HG02759 (cell line): ENCODE results near the gene FBN1.

ENCODE experiments used
- ATAC-seq: cut with Tn5 transposase; IDR thresholded peaks from one replicate; pipeline ENCODE4 v1.9.1; 2021; ENCODE audit warnings: mild to moderate bottlenecking, moderate library complexity; ENCODE audit not compliant: unreplicated experiment

The FBN1 gene

DNA sequence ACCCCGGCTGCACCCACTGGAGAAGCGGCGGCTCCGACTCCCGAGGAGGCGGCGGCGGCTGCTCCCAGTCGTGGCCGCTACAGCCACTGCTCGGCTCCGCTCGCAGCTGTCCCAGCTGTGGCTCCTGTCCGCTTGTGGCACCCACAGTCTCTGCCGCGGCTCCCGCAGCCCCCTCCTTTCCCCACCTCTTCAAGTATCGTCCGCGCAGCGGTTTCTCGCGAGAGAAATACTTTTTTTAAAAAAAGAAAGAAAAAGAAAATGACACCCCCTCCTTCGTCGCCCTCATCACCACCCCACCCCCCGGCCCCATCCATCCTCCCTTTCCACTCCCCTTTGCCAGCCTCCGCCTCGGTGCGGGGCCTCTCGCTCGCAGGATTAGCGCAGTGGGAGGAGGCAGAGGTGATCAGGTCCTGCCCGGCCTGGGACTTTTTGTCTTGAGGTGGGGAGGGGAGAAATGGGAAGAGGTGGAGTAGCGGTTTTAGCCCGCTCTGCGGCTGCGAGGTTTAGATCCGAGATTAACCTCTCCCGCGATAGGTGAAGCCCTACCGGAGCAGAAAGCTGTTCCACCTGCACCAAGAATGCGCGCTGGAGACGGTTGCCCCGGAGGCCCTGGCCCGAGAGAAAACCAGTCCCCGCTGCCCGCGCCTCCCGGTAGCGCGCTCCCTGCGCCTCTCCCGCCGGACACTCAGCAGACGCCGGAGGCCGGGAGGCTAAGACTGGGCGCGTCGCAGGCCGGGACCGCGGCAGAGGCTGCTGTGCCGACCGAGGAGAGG is at the start of gene FBN1:
Gene FBN1 (minus strand): TSS at position 152 of the 773 bp plus-strand sequence. CDS start 940 bp downstream, outside the sequence.
- peak; percentile 67 for ATAC-seq

DNA sequence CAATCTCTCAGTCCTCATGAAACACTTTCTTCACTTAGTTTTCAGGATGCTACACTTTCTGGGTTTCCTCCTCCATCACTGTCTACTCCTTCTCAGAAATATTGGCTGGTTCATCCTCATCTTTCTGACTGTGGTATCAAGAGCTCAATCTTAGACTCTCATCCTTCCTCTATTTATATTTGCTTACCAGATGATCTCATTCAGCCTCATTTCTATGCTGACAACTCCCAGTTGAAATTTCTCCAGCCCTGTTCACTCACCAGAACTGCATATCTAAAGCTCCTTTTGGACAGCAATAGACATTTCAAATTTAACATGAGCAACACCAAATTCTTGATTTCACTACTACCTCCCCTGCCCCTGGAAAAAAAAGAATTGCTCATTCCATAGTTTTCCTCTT is 48.0 kb upstream of the FBN1 start:
- no peak for ATAC-seq

DNA sequence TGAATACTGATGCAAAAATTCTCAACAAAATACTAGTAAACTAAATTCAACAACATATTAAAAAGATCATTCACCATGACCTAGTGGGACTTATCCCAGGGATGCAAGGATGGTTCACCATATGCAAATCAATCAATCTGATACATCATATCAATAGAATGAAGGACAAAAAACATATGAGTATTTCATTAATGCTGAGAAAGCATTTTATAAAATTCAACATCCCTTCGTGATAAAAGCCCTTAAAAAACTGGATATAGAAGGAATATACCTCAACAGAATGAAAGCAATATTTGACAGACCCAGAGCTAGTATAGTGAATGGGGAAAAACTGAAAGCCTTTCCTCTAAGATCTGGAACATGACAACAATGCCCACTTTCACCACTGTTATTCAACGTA is 43.0 kb upstream of the FBN1 start:
- no peak for ATAC-seq

DNA sequence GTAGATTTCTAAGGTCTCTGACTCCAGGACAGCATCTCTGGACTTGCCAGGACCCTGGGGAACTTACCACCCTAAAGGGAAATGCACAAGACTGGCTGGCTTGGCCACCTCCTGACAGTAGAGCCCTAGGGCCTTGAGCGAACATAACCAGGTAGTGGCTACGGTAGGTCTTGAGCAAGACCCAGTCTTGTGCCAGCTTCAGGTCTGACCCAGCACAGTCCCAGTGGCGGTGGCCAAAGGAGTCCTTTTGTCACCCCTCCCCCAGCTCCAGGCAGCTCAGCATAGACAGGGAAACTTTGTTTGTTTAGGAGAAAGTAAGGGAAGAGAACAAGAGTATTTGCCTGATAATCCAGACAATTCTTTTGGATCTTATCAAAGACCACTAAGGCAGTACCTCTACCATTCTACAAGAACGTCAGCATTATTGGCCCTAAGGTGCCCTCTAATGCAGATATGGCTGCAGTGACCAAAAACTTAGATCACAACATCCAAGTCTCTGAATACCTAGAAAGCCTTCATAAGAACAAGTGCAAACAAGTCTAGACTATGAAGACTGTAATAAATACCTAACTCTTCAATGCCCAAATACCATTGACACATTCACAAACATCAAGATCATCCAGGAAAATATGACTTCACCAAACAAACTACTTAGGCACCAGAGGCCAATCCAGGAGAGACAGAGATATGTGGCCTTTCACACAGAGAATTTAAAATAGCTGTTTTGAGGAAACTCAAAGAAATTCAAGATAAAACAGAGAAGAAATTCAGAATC is 38.7 kb upstream of the FBN1 start:
- ATAC-seq = no peak

DNA sequence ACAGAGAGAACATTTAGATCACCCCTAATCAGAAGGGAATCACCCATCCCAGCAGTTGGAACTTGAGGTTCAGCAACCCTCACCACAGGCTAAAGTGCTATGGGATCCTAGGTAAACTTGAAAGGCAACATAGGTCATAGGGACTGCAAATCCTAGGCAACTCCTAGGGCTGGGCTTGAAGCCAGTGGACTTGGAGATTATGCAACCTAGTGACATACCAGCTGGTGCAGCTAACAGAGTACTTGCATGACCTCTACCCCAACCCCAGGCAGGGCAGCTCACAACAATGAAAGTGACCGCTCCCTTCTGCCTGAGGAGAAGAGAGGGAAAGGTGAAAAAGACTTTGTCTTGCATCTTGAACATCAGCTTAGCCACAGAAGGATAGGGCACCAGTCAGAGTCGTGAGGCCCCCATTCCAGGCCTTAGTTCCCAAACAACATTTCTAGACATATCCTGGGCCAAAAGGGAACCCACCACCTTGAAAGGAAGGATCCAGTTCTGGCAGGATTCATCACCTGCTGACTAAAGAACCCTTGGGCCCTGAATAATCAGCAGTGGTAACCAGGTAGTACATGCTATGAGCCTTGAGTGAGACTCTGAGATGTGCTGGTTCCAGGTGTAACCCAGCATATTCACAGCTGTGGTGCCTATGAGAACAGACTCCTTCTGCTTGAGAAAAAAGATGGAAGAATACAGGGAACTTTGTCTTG is 37.6 kb upstream of the FBN1 start:
- ATAC-seq = no peak

DNA sequence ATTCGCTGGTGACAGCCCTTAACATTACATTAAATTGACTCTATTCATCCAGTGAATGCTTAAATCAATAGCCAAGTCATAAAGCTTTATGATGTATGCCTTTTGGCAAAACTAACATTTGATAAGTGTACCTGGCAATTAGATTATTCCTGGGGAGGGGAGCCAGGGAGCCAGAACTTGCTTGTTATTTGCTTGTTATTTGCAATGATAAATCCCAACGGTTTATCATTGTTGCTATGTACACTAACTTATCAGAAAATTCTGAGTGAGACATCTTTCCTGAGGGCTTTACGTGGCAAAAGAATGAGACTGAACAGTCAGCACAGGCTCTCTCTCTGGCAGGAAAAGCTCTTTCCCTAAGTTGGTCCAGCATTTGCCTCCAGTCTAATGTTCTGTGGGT is 35.8 kb upstream of the FBN1 start:
- no peak for ATAC-seq

DNA sequence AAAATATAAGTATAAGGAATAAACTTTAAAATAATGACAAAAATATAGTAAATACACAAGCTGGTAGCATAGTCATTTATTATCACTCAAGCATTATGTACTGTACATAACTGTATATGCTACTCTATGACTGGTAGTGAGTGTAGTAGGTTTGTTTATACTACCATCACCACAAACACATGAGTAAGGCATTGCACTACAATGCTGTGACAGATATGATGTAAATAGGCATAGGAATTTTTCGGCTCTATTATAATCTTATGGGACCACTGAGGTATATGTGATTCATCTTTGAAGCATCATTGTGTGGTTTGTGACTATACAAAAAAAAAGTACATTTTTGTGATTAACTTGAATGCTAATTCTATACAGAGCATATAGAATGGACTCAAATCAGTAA is 35.3 kb upstream of the FBN1 start:
- ATAC-seq = no peak

DNA sequence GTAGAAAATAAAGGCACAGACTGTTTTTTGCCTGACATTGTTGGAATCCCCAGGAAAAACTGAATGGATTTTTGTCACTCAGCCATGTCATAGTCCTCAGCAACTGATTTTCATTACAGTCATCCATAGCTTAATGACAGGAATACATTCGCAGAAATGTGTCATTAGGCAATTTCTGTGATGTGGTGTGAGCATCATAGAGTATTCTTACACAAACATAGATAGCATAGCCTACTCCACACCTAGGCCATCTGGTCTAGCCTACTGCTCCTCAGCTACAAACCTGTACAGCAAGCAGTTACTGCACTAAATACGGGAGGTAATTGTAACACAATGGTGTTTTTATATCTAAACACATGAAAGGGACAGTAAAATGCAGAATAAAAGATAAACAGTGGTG is 34.4 kb upstream of the FBN1 start:
- no peak for ATAC-seq

DNA sequence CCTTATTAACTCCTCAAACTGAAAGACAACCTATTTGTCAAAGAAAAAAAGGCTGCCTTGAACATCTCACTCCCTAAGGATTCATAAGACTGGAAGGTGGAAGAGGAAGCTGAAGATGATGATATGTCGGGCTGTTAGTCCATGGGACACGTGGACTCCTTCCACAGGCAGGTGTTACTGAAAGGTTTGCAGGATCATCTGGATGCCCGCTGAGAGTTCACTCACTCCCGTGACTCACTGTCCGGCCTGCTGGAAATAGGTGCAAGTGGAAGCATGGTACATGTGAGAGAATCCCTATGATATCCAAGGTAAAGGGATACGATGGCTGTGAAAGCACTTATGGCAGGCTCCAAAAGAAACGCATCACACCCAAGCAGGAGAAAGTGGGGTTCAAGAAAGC is 33.3 kb upstream of the FBN1 start:
- ATAC-seq = no peak

DNA sequence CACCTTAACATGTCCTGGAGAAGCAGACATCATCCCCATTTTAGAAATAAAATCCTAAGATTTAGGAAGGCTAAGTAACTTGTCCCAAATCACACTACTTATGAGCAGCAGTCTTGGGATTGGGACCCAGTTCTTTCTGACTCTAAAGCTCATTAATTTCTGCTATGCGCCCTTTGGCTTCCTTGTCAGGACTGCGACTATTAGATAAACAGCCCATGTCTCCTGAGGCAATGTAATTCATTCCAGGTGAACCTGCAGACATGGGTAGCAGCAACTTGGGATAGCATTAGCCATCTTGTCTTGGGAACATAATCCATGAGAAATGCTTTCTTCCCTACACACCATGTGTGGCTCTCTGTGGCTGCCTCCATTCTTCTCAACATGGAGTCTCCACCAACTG is 32.3 kb upstream of the FBN1 start:
- ATAC-seq = no peak

DNA sequence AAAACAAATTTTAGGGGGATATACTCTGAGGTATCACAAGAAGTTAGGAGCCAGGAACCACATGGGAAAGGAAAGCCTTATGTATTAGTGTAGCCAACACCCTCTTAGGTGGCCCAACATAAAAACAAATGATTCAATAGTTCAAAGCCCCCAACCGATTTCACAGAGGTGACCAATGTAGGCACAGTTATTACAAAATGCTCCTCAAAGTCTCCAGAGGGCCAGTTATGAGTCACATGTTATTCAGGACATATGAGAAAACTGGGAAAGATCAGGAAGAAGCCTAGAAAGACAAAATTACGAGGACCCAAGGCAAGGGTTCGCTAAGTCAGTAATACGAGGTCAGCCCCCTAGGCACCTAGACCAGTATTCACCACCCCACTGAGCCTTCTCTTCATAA is 29.9 kb upstream of the FBN1 start:
- ATAC-seq = no peak

DNA sequence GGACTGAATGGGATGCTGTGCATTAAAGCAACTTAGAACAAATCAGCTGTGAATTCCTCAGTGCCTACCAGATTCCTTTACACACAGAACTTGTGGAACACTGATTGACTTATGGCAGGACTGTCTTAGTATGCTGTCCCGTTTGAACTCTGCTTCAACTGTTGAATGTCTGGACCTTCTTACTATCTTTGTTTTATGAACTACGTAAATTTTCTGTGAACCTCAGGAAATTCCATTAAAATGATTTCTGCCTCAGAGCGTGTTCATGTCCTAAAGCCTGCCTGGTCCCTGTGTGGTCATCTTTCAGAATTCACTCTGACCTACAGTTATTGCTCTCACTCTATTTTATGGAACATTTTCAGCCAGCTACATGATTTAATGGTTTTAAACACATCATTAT is 29.4 kb upstream of the FBN1 start:
- ATAC-seq = no peak

DNA sequence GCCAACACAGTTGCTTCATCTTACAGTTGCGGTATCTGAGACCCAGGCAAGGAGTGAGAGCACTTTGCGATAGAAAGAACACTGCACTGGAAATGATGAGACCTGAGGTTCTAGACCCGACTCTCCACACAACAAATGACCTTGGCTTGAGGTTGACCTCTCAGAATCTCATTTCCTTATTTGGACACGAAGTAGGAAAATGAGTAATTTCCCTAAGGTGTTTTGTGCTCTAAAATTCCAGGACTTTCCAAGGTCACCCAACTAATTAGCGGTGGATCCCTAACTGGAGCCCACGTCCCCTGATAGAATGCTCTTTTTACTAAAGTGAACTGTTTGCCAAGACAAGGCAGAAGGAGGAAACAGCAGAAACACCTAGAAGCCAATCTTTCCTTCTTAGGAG is 26.7 kb upstream of the FBN1 start:
- no peak for ATAC-seq

DNA sequence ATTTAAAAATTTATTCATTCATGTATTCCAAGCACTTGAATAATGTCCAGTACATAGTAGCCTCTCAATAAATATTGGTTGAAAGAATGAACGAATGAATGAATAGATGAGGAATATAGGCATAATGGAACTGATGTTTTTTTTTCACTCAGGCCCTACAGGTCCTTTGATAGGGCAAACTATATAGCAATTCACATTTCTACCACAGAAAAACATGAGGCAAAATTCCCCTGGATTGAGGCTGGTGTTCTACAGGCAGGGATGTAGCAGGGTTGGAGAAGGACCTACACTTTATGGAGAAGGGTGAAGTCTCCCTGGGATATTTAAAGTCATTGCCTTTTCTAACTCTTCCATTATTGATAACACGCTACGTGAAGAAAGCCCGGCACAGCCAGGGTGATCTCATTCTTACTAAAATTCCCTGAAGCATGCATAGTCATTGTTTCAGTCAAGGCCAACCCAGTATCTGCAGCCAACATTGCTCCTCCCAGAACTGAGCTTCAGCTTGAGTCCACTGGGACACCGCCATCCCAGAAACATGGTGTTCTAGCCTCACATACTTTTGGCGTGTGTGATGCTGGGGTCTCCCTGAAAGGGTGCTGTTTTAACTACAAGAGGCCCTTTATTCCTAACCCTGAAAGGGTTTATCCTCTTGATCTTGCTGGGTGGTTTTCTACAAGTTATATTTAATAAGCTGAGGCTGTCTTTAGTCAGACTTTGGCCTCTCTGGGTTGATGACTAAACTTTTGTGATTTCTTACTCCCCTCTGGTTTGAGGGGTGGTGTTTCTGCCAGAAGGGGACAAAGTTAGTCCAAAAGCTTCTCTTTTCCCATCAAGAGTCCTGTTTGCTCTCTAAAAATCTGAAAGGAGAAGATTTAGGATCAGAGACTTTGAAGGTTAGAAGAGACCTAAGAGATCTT is 25.9 kb upstream of the FBN1 start:
- ATAC-seq = no peak

DNA sequence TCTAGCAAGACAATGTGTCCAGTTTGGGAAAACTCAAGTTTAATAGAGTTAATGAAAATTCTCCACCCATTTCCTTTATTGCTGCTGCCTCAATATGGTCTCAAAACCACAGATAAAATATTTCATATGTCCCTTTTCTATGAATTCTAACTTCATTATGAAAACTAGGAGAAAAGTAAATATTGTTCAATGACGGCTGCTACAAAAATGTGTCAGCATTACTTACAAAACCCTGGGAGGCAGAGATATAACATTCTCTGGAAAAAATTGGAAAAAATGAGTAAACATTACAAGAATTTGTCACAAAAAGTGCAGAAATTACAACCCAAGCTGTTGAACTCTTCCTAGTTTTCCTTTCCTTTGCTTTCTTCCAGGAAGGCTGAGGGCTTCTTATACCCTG is 22.2 kb upstream of the FBN1 start:
- no peak for ATAC-seq

DNA sequence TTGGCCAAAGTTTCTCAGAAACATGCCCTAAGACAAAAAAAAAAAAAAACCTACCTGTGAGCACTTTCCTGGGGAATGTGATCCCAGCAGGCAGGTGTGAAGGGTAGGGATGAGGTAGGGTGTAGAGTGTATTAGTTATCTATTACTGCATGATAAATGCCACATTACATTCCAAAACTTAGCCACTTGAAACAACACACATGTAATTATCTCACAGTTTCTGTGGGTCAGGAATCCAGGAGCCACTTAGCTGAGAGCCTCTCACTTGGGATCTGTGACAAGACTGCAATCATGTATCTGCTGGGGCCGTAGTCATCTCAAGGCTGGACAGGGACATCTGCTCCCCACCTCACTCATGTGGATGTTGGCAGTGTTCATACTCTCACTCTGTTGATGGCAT is 18.9 kb upstream of the FBN1 start:
- ATAC-seq = no peak

DNA sequence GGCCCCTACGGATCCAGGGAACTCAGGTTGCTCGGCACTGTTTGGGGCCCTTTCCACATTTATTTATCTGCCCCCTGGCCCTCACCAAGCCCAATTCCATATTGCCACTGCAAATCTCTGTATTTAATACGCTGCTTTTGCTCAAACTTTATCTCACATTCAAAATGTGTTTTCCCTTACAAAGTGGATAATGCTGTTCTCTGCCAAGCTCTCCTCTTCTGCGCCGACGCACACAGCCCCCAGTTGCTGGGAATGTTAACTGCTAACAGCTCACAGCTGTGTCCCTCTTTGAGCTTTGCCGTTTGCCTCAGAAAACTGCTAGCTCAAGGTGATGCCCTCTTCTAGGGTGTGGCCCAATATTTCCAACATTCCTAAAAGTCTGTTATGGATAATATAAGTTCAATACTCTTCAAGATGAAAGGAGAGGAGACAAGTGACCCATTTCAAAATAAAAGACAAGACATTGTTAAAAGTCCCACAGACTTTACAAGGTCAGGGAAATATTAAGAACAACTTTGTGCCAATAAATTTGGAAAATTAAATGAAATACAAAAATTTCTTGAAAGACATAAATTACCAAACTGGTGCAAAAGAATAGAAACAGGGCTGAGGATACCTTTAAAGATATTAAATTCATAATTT is 12.6 kb upstream of the FBN1 start:
- ATAC-seq = no peak

DNA sequence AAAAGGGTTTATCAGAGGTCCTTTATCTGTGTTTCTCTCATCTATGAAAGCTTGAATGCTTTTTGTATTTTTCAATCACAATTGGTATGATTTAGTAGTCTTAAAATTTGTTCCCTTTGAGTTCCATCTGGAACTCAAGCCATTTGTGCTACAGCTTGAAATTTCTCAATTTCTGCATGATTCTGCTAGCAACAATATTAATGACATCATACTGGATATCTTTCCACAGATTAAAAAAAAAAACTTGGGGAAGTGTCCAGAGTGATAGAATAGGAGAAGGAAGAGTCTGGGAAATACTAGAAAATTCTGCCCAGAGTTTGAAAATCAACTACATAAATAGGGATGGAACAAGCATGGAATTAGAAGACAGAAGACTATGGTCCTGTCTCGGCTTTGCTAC is 9.3 kb upstream of the FBN1 start:
- ATAC-seq = no peak

DNA sequence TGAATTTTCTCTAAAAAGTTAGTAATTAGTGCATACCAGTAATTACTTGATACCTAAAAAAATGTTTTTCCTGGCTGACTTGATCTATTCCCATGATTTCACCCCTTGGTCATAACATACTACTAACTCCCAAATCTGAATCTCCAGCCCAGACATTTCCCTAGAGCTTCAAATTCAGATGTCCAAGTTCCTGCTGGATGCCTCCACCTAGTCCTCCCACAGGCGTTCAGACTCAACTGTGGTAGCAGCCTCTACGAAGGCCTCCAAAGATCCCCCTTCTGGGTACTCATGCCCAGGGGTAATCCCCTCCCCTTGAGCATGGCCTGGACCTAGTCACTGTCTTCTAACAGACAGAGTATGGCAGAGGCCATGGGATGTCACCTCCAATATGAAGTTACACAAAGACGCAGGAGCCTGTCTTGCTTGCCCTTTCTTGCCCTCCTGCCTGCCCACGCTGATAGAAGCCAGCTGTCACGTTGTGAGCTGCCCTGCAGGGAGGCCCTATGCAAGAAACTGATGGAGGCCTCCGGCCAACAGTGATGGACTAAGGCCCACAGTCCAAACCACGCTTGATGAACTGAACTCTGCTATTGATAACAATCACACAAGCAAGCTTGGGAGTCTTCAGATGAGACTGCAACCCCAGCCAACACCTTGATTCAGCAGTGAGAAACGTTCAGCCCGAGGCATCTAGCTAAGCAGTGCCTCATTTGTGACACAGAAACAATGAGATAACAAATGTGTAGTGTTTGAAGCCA is 8.6 kb upstream of the FBN1 start:
- no peak for ATAC-seq

DNA sequence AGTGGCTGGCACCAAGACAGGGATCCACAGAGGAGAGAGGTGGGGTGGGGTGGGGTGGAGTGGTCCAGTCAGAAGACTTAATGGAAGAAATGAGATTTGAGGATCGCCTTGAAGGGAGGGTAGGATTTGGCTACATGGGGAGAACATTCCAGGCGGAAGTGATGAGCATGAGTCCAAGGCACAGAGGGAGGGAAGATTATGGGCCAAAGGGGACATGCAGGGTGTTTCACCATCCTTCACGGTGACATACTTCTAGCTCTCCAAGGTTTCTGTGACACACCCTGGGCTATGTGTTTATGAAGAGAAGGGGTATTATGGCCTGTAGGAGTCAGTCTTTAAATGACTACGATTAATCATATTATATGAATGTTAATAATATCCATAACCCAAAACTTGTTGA is 7.7 kb upstream of the FBN1 start:
- ATAC-seq = no peak
